ENCODE measurements around the gene LTBP2.
A peak's percentile ranks its signal among the peaks of the same experiment; 100 is the strongest.

Gene LTBP2

GRCh38 chr14:74611650-74612349 is at the start of gene LTBP2:
LTBP2 (minus strand) TSS chr14:74612237; CDS start chr14:74611944, 293 bp downstream.
- DNase-seq: peak; percentile 32

- DNase-seq: no peak
Measured at GRCh38 chr14:74660863-74661262, 48.8 kb upstream of the LTBP2 start.

- no peak for DNase-seq
Measured at GRCh38 chr14:74660167-74660566, 48.1 kb upstream of the LTBP2 start.

GRCh38 chr14:74658535-74659131 is 46.6 kb upstream of the LTBP2 start:
- no peak for DNase-seq

GRCh38 chr14:74656964-74657363 is 44.9 kb upstream of the LTBP2 start:
- DNase-seq: no peak

- no peak for DNase-seq
Measured at GRCh38 chr14:74655599-74656395, 43.8 kb upstream of the LTBP2 start.

GRCh38 chr14:74654931-74655330 is 42.9 kb upstream of the LTBP2 start:
- no peak for DNase-seq

GRCh38 chr14:74653386-74654138 is 41.5 kb upstream of the LTBP2 start:
- DNase-seq: no peak

GRCh38 chr14:74652541-74652940 is 40.5 kb upstream of the LTBP2 start:
- DNase-seq: no peak

- DNase-seq: no peak
Measured at GRCh38 chr14:74650927-74651686, 39.1 kb upstream of the LTBP2 start.

GRCh38 chr14:74649673-74650072 is 37.6 kb upstream of the LTBP2 start:
- no peak for DNase-seq

GRCh38 chr14:74649167-74649566 is 37.1 kb upstream of the LTBP2 start:
- no peak for DNase-seq

GRCh38 chr14:74648601-74649000 is 36.6 kb upstream of the LTBP2 start:
- DNase-seq: no peak

- DNase-seq: no peak
Measured at GRCh38 chr14:74647678-74648461, 35.8 kb upstream of the LTBP2 start.

GRCh38 chr14:74647061-74647677 is 35.1 kb upstream of the LTBP2 start:
- no peak for DNase-seq

- no peak for DNase-seq
Measured at GRCh38 chr14:74645756-74646470, 33.9 kb upstream of the LTBP2 start.

GRCh38 chr14:74645244-74645643 is 33.2 kb upstream of the LTBP2 start:
- no peak for DNase-seq

- no peak for DNase-seq
Measured at GRCh38 chr14:74641601-74642391, 29.8 kb upstream of the LTBP2 start.

- DNase-seq: no peak
Measured at GRCh38 chr14:74638966-74639365, 26.9 kb upstream of the LTBP2 start.

GRCh38 chr14:74638066-74638465 is 26.0 kb upstream of the LTBP2 start:
- no peak for DNase-seq
